SHP77 treated with DMSO at 0.1 percent for 48 hours (cell line): ENCODE measurements around the gene MIF.
"Not testable (repeated sequence)": the region's sequence is repeated elsewhere in the genome, so short reads cannot be mapped to it uniquely, and the experiment has no call there.

Experiments used
- DNase-seq: peaks from one replicate; lab custom pipeline; 2025; lab: John Stamatoyannopoulos, UW

Gene MIF

GRCh38 chr22:23893945-23894709 lies at the start of gene MIF:
Gene MIF (plus strand): TSS chr22:23894383. CDS start chr22:23894475, 92 bp downstream.
- peak; percentile 90 for DNase-seq

- no peak for DNase-seq
Observed at GRCh38 chr22:23844739-23845202, 49.4 kb upstream of the MIF start.

DNA sequence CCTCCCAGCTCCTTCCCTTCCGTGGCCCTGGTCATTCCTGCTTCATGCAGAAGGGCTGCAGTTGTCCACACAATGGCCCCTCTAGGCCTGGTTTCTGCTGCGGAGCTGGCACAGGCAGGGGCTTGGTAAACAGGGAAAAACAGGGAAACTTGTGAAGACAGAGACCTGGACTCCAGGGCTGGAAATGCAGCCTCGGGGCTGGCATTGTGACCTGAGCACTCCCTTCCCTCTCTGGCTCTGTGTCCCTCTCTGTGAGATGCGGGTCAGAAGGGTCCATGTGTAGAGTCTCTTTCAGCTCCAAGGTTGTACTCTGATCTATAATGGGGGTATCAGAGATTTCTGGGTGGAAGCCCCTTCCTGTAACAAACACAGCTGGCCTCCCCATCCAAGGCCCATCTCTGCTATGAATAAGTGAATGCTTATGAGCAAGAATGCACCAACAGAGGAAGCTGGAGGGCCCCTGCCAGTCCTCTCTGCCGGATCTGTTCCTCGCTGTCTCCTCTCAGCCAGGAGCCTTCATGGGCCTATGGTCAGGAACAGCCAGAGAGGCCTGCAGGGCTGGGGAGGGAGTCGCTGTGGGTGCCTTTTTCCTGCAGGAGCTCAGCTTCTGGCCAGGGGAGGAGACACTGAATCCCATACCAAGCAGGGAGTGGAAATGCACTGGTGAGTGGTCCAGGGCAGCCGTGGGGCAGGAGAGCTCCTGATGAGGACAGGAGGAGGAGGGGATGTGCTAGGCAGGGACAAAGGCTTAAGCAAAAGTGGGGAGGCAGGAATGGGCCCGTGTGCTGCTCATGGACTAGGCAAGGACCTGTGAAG lies 48.7 kb upstream of the MIF start:
- no peak for DNase-seq

- no peak for DNase-seq
Observed at GRCh38 chr22:23846081-23846469, 48.1 kb upstream of the MIF start.

DNA sequence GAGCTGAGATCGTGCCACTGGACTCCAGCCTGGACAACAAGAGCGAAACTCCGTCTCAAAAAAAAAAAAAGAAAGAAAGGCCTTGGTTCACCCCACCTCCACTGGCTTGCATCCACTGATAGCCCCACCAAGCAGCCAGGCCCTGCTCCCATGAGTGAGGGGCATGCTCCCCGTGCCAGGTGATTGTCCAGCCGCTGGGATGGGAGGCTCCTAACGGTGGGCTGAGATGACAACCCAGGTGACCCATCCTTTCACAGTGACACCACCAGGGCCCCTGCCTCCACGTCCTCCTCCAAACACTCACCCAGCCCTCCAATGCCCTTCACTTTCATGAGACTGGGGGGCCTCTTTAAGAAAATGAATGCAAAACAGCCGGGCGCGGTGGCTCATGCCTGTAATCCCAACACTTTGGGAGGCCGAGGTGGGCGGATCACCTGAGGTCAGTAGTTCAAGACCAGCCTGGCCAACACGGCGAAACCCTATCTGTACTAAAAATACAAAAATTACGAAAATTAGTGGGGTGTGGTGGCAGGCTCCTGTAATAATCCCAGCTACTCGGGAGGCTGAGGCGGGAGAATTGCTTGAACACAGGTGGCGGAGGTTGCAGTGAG lies 46.8 kb upstream of the MIF start:
- no peak for DNase-seq

DNA sequence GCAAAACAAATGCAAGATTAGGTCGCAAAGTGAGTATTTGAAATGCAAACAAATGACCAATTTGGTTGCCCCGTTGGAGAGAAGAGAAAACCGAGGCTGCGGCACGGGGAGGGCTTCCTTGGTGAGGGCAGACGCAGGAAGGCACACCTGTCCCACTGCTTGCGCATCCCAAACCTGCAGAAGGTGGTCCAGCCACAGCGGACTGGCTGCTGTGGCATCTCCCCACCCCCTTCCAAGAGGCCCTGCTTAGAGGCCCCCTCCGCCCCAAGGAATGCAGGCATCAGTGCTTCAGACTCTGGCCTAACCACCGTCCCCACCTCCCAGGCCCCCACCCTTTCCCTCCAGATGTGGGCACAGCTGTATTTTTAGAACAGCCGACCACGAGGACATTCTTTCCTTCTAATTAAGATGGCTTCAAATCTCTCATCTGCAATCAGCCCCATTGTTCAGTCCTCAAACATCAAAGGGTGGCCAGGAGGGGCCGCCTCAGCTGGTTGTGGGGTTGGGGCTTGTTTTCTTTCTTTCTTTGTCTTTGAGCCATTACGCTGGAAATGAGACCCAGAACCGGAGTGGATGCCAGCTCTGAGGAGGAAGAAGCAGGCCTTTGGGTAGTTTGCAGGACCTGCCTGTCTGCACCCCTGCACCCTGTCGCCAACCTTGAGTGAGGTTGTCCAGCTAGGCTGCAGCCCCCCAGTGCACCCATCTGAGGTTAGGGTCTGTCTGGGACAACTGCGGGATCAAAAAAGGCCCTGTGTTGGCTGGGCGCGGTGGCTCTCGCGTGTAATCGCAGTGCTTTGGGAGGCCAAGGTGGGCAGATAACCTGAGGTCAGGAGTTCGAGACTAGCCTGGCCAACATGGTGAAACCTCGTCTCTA lies 46.0 kb upstream of the MIF start:
- DNase-seq, result no peak

GRCh38 chr22:23849009-23850006 lies 44.9 kb upstream of the MIF start:
- peak; percentile 52 for DNase-seq

DNA sequence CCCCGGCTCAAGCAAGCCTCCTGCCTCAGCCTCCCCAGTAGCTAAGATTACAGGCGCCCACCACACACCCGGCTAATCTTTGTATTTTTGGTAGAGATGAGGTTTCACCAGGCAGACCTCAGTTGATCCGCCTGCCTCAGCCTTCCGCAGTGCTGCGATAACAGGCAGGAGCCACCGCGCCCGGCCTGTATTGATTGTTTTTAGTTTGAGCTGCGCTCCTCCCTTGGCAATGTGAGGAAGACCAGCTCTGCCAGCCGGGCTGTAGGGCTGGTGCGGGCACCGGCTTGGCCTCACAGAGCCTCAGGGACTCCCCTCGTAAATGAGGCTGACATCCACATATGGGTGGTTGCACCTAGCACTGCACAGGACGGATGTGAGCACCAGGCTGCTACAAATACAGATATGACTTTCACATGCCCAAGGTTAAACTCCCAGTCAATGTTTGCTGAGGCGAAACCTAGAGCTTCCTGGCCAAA lies 44.0 kb upstream of the MIF start:
- no peak for DNase-seq

GRCh38 chr22:23856721-23857605 lies 37.2 kb upstream of the MIF start:
- DNase-seq, result no peak

DNA sequence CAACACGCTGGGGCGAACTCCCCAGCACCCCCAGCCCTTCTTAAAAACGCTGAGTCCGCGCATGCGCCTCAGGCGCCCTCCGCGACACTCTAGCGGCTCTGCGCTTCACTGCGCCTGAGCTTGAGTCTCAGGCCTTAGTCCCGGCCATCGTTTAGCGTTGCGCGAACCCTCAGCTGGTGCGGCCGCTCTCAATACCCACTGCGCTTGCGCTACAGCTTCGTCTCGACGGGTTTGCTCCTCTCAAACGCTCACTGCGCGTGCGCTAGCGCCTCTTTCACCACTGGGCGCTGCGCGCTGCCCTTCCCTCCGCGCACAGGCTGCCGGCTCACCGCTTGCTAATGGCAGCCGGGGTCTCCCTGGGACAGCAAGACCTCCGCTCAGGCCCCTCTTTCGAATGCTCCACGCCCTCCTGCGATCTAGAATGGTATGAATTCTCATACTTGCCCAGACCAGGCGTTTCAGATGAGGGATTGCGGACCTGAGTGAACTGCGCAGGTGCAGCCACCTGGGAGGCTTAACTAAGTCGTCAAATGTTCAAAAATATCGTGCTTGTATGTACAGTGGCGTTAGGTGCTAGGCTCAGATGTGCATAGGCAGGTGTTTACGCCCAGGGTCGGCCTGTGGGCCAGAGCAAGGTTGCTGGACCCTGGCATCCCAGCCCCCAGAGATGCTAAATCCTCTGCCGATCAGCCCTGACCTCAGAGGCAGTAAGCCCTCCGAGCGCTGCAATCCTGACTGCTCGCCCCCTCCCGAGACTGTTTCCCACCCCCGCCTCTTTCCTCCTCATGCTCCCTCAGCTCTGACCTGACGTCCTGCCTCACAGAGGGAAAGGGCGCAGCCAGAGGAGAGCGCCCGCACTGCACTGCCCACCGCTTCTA lies 36.3 kb upstream of the MIF start, which contains the start of gene SLC2A11:
Gene SLC2A11, plus strand, starts transcription at position 270 of the 878 bp plus-strand sequence. Its CDS starts 125 bp downstream, at position 395.
- DNase-seq, result peak; percentile 94

GRCh38 chr22:23858484-23858815 lies 35.7 kb upstream of the MIF start:
- DNase-seq, result no peak

- no peak for DNase-seq
Observed at GRCh38 chr22:23859201-23859600, 35.0 kb upstream of the MIF start.

DNA sequence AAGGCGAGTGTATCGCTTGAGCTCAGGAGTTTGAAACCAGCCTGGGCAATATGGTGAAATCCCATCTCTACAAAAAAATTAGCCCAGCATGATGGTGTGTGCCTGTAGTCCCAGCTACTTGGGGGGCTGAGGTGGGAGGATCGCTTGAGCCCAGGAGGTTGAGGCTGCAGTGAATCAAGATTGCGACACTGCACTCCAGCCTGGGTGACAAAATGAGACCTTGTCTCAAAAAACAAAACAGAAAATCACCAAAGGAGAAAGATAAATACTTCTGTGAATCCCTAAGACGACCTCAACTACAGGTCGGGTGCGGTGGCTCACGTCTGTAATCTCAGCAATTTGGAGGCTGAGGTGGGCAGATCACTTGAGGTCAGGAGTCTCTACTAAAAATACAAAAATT lies 34.0 kb upstream of the MIF start:
- DNase-seq, result not testable (repeated sequence)

DNA sequence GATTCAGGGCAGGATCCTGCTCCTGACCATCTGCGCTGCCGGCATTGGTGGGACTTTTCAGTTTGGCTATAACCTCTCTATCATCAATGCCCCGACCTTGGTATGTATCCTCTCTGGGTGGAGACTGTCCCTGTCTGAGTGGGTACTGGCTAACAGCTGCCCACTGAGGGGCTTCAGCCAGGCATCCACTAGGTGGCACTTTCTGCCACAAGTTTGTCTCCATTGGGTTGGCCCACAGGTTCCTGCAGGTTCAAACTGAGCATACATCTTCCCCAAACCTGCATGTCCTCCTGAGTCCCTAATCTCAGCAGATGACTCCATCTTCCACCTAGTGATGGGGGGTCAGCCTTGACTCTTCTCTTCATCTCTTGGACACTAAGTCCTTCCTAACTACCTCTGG lies 32.1 kb upstream of the MIF start:
- DNase-seq, result peak; percentile 17

DNA sequence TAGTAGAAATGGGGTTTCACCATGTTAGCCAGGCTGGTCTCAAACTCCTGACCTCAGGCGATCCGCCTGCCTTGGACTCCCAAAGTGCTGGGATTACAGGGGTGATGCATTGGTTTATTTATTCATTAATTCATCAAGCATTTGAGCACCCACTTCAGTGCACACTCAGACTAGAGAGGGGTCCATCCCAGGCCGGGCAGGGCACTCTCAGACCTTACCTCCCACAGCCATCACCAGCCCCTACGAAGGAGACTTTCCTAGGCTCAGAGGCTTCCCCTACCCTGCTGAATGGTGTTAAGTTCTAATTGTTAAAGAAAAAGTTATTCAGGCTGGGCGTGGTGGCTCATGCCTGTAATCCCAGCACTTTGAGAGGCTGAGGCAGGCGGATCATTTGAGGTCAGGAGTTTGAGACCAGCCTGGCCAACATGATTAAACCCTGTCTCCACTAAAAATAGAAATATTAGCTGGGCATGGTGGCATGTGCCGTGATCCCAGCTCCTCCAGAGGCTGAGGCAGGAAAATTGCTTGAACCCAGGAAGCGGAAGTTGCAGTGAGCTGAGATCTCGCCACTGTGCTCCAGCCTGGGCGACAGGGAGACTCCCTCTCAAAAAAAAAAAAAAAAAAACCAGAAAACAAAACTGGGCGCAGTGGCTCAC lies 29.6 kb upstream of the MIF start:
- not testable (repeated sequence) for DNase-seq

- no peak for DNase-seq
Observed at GRCh38 chr22:23868580-23868979, 25.6 kb upstream of the MIF start.

- DNase-seq, result no peak
Observed at GRCh38 chr22:23874871-23875270, 19.3 kb upstream of the MIF start.

DNA sequence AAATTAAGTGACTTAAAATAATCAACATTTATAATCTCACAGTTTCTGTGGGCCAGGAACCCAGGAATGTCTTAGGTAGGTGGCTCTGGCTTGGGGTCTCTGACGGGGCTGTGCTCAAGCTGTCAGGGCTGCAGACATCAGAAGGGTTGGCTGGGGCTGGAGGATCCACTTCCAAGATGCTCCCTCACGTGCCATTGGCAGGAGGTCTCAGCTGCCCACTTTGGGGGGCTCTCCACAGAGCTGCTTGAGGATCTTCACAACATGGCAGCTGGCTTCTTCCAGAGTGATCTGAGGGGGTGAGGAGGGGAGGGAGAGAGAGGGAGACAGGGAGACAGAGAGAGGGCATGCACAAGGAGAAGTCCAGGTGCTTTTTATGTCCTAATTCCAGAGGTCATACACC lies 18.4 kb upstream of the MIF start:
- DNase-seq, result no peak
